Smooth muscle cell (in vitro differentiated cells): ENCODE data around the gene TCOF1. TPM values are rescaled to one million over a fixed set of nuclear protein-coding genes. Genes with fewer than 3 reads are reported as not detected.

Source experiments
- DNase-seq: peaks from one replicate; lab custom pipeline; 2025; ENCODE audit not compliant: unreplicated experiment; lab: John Stamatoyannopoulos, UW
- H2AFZ ChIP-seq: fragments of 200-600 bp; sonication (generic); 2 replicates; pipeline ENCODE4 v1.6.0; 2016; ENCODE audit warnings: antibody characterized with exemption, low read depth, mild to moderate bottlenecking
- H3F3A ChIP-seq: fragments of 200-600 bp; sonication (generic); 2 replicates; pipeline ENCODE4 v1.6.0; 2017; ENCODE audit warnings: antibody characterized with exemption, low read depth
- H3K27ac ChIP-seq: fragments of 200-600 bp; sonication (generic); 2 replicates; pipeline ENCODE4 v1.5.1; 2016; ENCODE audit warnings: low read depth, mild to moderate bottlenecking
- H3K27me3 ChIP-seq: fragments of 200-600 bp; sonication (generic); 2 replicates; pipeline ENCODE4 v1.6.1; 2016; ENCODE audit warnings: low read depth, mild to moderate bottlenecking
- H3K36me3 ChIP-seq: fragments of 200-600 bp; sonication (generic); 2 replicates; pipeline ENCODE4 v1.5.1; 2016; ENCODE audit warnings: low read depth
- H3K4me1 ChIP-seq: fragments of 200-600 bp; sonication (generic); 2 replicates; pipeline ENCODE4 v1.5.1; 2016; ENCODE audit warnings: low read depth
- H3K4me2 ChIP-seq: fragments of 200-600 bp; sonication (generic); 2 replicates; pipeline ENCODE4 v1.6.0; 2016; ENCODE audit warnings: mild to moderate bottlenecking
- H3K4me3 ChIP-seq: fragments of 200-600 bp; sonication (generic); 2 replicates; pipeline ENCODE4 v1.5.1; 2016; ENCODE audit warnings: mild to moderate bottlenecking
- H3K79me2 ChIP-seq: fragments of 200-600 bp; sonication (generic); 2 replicates; pipeline ENCODE4 v1.6.0; 2016; ENCODE audit warnings: low read depth, mild to moderate bottlenecking
- H3K9ac ChIP-seq: fragments of 200-600 bp; sonication (generic); 2 replicates; pipeline ENCODE4 v1.6.0; 2016; ENCODE audit warnings: low read depth
- H3K9me3 ChIP-seq: fragments of 200-600 bp; sonication (generic); replicated peaks from 2 replicates; pipeline ENCODE4 v1.5.1; 2016; ENCODE audit warnings: low read depth
- H4K20me1 ChIP-seq: fragments of 200-600 bp; sonication (generic); 2 replicates; pipeline ENCODE4 v1.6.0; 2016; ENCODE audit warnings: low read depth
- CTCF ChIP-seq: fragments of 200-600 bp; sonication (generic); IDR thresholded peaks from 2 replicates; pipeline ENCODE4 v1.5.1; 2017; ENCODE audit warnings: borderline replicate concordance, mild to moderate bottlenecking, antibody characterized with exemption; ENCODE audit not compliant: insufficient read depth, poor library complexity, severe bottlenecking
- WGBS: methylation state at CpG from one replicate; pipeline ENCODE4 v1.1.7; 2016; ENCODE audit warnings: low lambda C conversion rate; 5-methylcytosine and 5-hydroxymethylcytosine counted together
- polyA plus RNA-seq: library from polyadenylated mRNA; unstranded; fragments of >200 nt; fragmentation: Nextera tagmentation; extraction: Ambion mirVana; gene quantifications from 2 replicates; pipeline ENCODE4 v1.2.1, GENCODE V29; 2016
- total RNA-seq: library from RNA; depleted of rRNA; stranded (reverse); fragments of >200 nt; gene quantifications from 2 replicates; pipeline ENCODE4 v1.2.3, GENCODE V29; 2014

The TCOF1 gene
- total and polyA plus RNA-seq, 2 experiments from 2014 or later: 16.0 to 25.9 TPM

GRCh38 chr5:150444770-150445169 is 87.3 kb downstream of the TCOF1 start:
- no peaks in the 10 kb centered on the region for H3K9me3 ChIP-seq
- peaks cover 47% of the 10 kb centered on the region for H3F3A ChIP-seq
- H4K20me1 ChIP-seq: peaks cover 64% of the 10 kb centered on the region
- H3K4me2 ChIP-seq: no peak overlapping the region
- no peak overlapping the region for H2AFZ ChIP-seq
- H3K36me3 ChIP-seq: peaks cover 18% of the 10 kb centered on the region
- no peak overlapping the region for H3K9ac ChIP-seq
- no peak for TF ChIP-seq CTCF
- peaks cover 38% of the 10 kb centered on the region for H3K79me2 ChIP-seq
- H3K4me1 ChIP-seq: peaks cover 9% of the 10 kb centered on the region
- no peak overlapping the region for H3K4me3 ChIP-seq
- no peak overlapping the region for H3K27ac ChIP-seq
- DNase-seq: no peak
- no peaks in the 10 kb centered on the region for H3K27me3 ChIP-seq
- 87% methylated on average over 9 of the region's 9 CpGs for WGBS

- Histone ChIP-seq H3K9ac (no peak overlapping the region), H4K20me1 (peaks cover 64% of the 10 kb centered on the region), H3K4me3 (no peak overlapping the region), H3K27me3 (no peaks in the 10 kb centered on the region), H3K9me3 (no peaks in the 10 kb centered on the region), H3F3A (peaks cover 47% of the 10 kb centered on the region), H3K79me2 (peaks cover 38% of the 10 kb centered on the region), H3K4me1 (peaks cover 9% of the 10 kb centered on the region), H3K4me2 (no peak overlapping the region), H3K27ac (peak overlapping the region; percentile 45), H3K36me3 (peaks cover 18% of the 10 kb centered on the region), H2AFZ (no peak overlapping the region)
- WGBS: 90% methylated on average over 2 of the region's 2 CpGs
- TF ChIP-seq CTCF: no peak
- DNase-seq: no peak
Observed at GRCh38 chr5:150446088-150446487, 88.6 kb downstream of the TCOF1 start.

GRCh38 chr5:150446583-150446982 is 89.1 kb downstream of the TCOF1 start:
- H3K4me1 ChIP-seq: peaks cover 9% of the 10 kb centered on the region
- no peak overlapping the region for H3K9ac ChIP-seq
- H2AFZ ChIP-seq: no peak overlapping the region
- H3K4me2 ChIP-seq: no peak overlapping the region
- no peak for TF ChIP-seq CTCF
- H3K27me3 ChIP-seq: no peaks in the 10 kb centered on the region
- H3K36me3 ChIP-seq: peaks cover 18% of the 10 kb centered on the region
- H3K4me3 ChIP-seq: no peak overlapping the region
- peaks cover 47% of the 10 kb centered on the region for H3F3A ChIP-seq
- H3K9me3 ChIP-seq: no peaks in the 10 kb centered on the region
- 96% methylated on average over 6 of the region's 6 CpGs for WGBS
- H3K27ac ChIP-seq: peak overlapping the region; percentile 45
- peaks cover 38% of the 10 kb centered on the region for H3K79me2 ChIP-seq
- DNase-seq: no peak
- peaks cover 64% of the 10 kb centered on the region for H4K20me1 ChIP-seq

GRCh38 chr5:150447188-150447587 is 89.7 kb downstream of the TCOF1 start:
- peaks cover 9% of the 10 kb centered on the region for H3K4me1 ChIP-seq
- H3K36me3 ChIP-seq: peaks cover 18% of the 10 kb centered on the region
- H2AFZ ChIP-seq: no peak overlapping the region
- peaks cover 64% of the 10 kb centered on the region for H4K20me1 ChIP-seq
- no peak overlapping the region for H3K4me3 ChIP-seq
- H3K9me3 ChIP-seq: no peaks in the 10 kb centered on the region
- H3K27me3 ChIP-seq: no peaks in the 10 kb centered on the region
- peak overlapping the region; percentile 100 for H3K4me2 ChIP-seq
- 97% methylated on average over 6 of the region's 6 CpGs for WGBS
- H3F3A ChIP-seq: peaks cover 47% of the 10 kb centered on the region
- no peak for TF ChIP-seq CTCF
- H3K9ac ChIP-seq: no peak overlapping the region
- no peak for DNase-seq
- H3K79me2 ChIP-seq: peaks cover 38% of the 10 kb centered on the region
- no peak overlapping the region for H3K27ac ChIP-seq
